ENCODE data around the gene DLX3.

- TF ChIP-seq CTCF (conservative IDR thresholded peaks at IDR 0.05) (no peak), EZH2 (IDR thresholded peaks at IDR 0.05; ENCODE audit: low read depth) (no peak)
These were observed 7.8 kb downstream of the DLX3 start for GRCh38 chr17:49987290-49987585.

All from PC-9 (cell line).